ENCODE measurements around the gene SERPINI1.

SERPINI1 gene

GRCh38 chr3:167870181-167870580, 134.7 kb downstream of the SERPINI1 start:
- TF ChIP-seq CTCF (IDR thresholded peaks at IDR 0.05; ENCODE audit: extremely low read depth, missing control alignments), result no peak
- DNase-seq (ENCODE audit: low spot score), result no peak

- TF ChIP-seq CTCF (IDR thresholded peaks at IDR 0.05; ENCODE audit: extremely low read depth, missing control alignments), result no peak
- no peak for DNase-seq (ENCODE audit: low spot score)
Observed at GRCh38 chr3:167870759-167871158, 135.2 kb downstream of the SERPINI1 start.

- no peak for DNase-seq (ENCODE audit: low spot score)
Observed at GRCh38 chr3:167872032-167872431, 136.5 kb downstream of the SERPINI1 start.

GRCh38 chr3:167872941-167873340, 137.4 kb downstream of the SERPINI1 start:
- DNase-seq (ENCODE audit: low spot score), result no peak
- no peak for TF ChIP-seq CTCF (IDR thresholded peaks at IDR 0.05; ENCODE audit: extremely low read depth, missing control alignments)

More at GRCh38 chr3:167872032-167872431, 136.5 kb downstream of the SERPINI1 start:
- no peak for TF ChIP-seq CTCF (IDR thresholded peaks at IDR 0.05; ENCODE audit: extremely low read depth, missing control alignments)

GRCh38 chr3:167874671-167875372, 139.3 kb downstream of the SERPINI1 start:
- no peak for TF ChIP-seq CTCF (IDR thresholded peaks at IDR 0.05; ENCODE audit: extremely low read depth, missing control alignments)
- DNase-seq (ENCODE audit: low spot score), result no peak

Data from GM20000 (cell line).